Caco-2 (cell line): Measurements from ENCODE around the gene RNF126. TPM values are rescaled to one million over a fixed set of nuclear protein-coding genes. Genes with fewer than 3 reads are reported as not detected.

Source experiments
- BruUV-seq: library from RNA; stranded (reverse); fragments of 400-500 nt; replicated peaks from 2 replicates; lab custom pipeline; 2021; lab: Mats Ljungman, UMichigan
- CTCF ChIA-PET: fragments of 300-600 bp; sonication (Branson Sonifier 250); formaldehyde crosslinking; loops from one replicate; lab custom pipeline; 2022; ENCODE audit warnings: antibody characterized with exemption; lab: Charles Lee
- POLR2A ChIA-PET: fragments of 300-600 bp; sonication (Branson Sonifier 250); formaldehyde crosslinking; loops from one replicate; lab custom pipeline; 2022; ENCODE audit warnings: antibody characterized with exemption; lab: Charles Lee
- DNase-seq, 2 experiments: peaks; one replicate each; pipeline versions ENCODE4 v3.0.0 to v3.0.0-alpha.2; 2020 to 2022
- H3K27me3 ChIP-seq: replicated peaks from 2 replicates; pipeline ENCODE4 v1.6.0; 2011; ENCODE audit warnings: low read length; ENCODE audit not compliant: control insufficient read depth, insufficient read depth
- H3K36me3 ChIP-seq: 2 replicates; pipeline ENCODE4 v1.5.1; 2011; ENCODE audit warnings: low read length; ENCODE audit not compliant: control insufficient read depth, insufficient read depth
- H3K4me1 ChIP-seq: fragments of 250-450 bp; sonication (Bioruptor Pico); 2 replicates; pipeline ENCODE4 v1.5.1; 2020; ENCODE audit warnings: mild to moderate bottlenecking
- H3K4me3 ChIP-seq: 2 replicates; pipeline ENCODE4 v1.5.1; 2011; ENCODE audit warnings: low read depth, mild to moderate bottlenecking, control low read depth, low read length
- H3K9me3 ChIP-seq: fragments of 250-450 bp; sonication (Bioruptor Pico); 2 replicates; pipeline ENCODE4 v1.5.1; 2020; ENCODE audit warnings: mild to moderate bottlenecking, moderate library complexity
- H3K27ac Mint-ChIP-seq: one replicate; pipeline ENCODE4 v1.8.0; 2022; ENCODE audit warnings: mixed read lengths; ENCODE audit not compliant: unreplicated experiment
- H3K27me3 Mint-ChIP-seq: one replicate; pipeline ENCODE4 v1.8.0; 2022; ENCODE audit warnings: mixed read lengths; ENCODE audit not compliant: insufficient read depth, unreplicated experiment
- H3K36me3 Mint-ChIP-seq: one replicate; pipeline ENCODE4 v1.8.0; 2022; ENCODE audit warnings: mild to moderate bottlenecking, mixed read lengths; ENCODE audit not compliant: insufficient read depth, unreplicated experiment
- H3K4me1 Mint-ChIP-seq: one replicate; pipeline ENCODE4 v1.8.0; 2022; ENCODE audit warnings: low read depth, mixed read lengths; ENCODE audit not compliant: unreplicated experiment
- H3K4me3 Mint-ChIP-seq: one replicate; pipeline ENCODE4 v1.8.0; 2022; ENCODE audit warnings: mild to moderate bottlenecking, moderate library complexity, mixed read lengths; ENCODE audit not compliant: unreplicated experiment
- H3K9me3 Mint-ChIP-seq: one replicate; pipeline ENCODE4 v1.8.0; 2022; ENCODE audit warnings: mixed read lengths; ENCODE audit not compliant: unreplicated experiment
- CTCF ChIP-seq, 2 experiments: fragments of 200-600 bp in 1 of 2; IDR thresholded peaks; 1 replicate in 1 of 2; 2 replicates in 1 of 2; pipeline versions ENCODE4 v1.5.1 to v1.8.0; 2011 to 2022; ENCODE audit warnings: antibody characterized with exemption in 1 of 2, control low read depth in 1 of 2, inconsistent platforms in 1 of 2, low read depth in 1 of 2, low read length in 1 of 2, mild to moderate bottlenecking in 1 of 2, moderate library complexity in 1 of 2; ENCODE audit not compliant: insufficient read depth in 1 of 2, severe bottlenecking in 1 of 2, unreplicated experiment in 1 of 2
- intact Hi-C: fragments of 100-400 bp; cut with micrococcal nuclease; formaldehyde crosslinking; loops from one replicate; pipeline ENCODE4 v1.10.0; 2022; ENCODE audit not compliant: unreplicated experiment
- total RNA-seq: library from RNA; stranded (reverse); gene quantifications from 2 replicates; pipeline ENCODE4 v1.2.3, GENCODE V29; 2022

RNF126 gene
- total RNA-seq, 1 experiment from 2014 or later, result 74.6 TPM

- no TSS peak for BruUV-seq
- Histone ChIP-seq H3K27me3 (no peaks in the 10 kb centered on the region), H3K4me1 (no peaks in the 10 kb centered on the region), H3K36me3 (no peaks in the 10 kb centered on the region), H3K9me3 (no peaks in the 10 kb centered on the region), H3K4me3 (no peak overlapping the region)
- no peak for TF ChIP-seq CTCF (IDR thresholded peaks at IDR 0.05; ENCODE audit: insufficient read depth in 1 of 2, low read depth in 1 of 2, low read length in 1 of 2, severe bottlenecking in 1 of 2, unreplicated experiment in 1 of 2)
- POLR2A ChIA-PET, result no interaction called here
- CTCF ChIA-PET, result no interaction called here
- Mint-ChIP-seq H3K4me3 (no peak overlapping the region), H3K9me3 (no peaks in the 10 kb centered on the region), H3K36me3 (peaks cover 13% of the 10 kb centered on the region), H3K4me1 (no peaks in the 10 kb centered on the region), H3K27ac (no peak overlapping the region), H3K27me3 (no peaks in the 10 kb centered on the region)
- DNase-seq, result no peak
- intact Hi-C loops, result no loop called here
Observed at GRCh38 chr19:610071-610800, 52.8 kb downstream of the RNF126 start.

GRCh38 chr19:609004-609346 lies 54.0 kb downstream of the RNF126 start:
- no TSS peak for BruUV-seq
- no peak overlapping the region for H3K4me3 ChIP-seq
- no peaks in the 10 kb centered on the region for H3K36me3 ChIP-seq
- no peaks in the 10 kb centered on the region for H3K4me1 Mint-ChIP-seq
- H3K27me3 ChIP-seq, result no peaks in the 10 kb centered on the region
- no peak overlapping the region for H3K27ac Mint-ChIP-seq
- peaks cover 7% of the 10 kb centered on the region for H3K36me3 Mint-ChIP-seq
- H3K4me1 ChIP-seq, result no peaks in the 10 kb centered on the region
- CTCF ChIA-PET, result no interaction called here
- no peak overlapping the region for H3K4me3 Mint-ChIP-seq
- DNase-seq, result no peak
- H3K9me3 Mint-ChIP-seq, result no peaks in the 10 kb centered on the region
- intact Hi-C loops, result no loop called here
- POLR2A ChIA-PET, result no interaction called here
- no peak for TF ChIP-seq CTCF (IDR thresholded peaks at IDR 0.05; ENCODE audit: insufficient read depth in 1 of 2, low read depth in 1 of 2, low read length in 1 of 2, severe bottlenecking in 1 of 2, unreplicated experiment in 1 of 2)
- no peaks in the 10 kb centered on the region for H3K9me3 ChIP-seq
- H3K27me3 Mint-ChIP-seq, result no peaks in the 10 kb centered on the region

- CTCF ChIA-PET, result no interaction called here
Observed at GRCh38 chr19:608155-609003, 54.6 kb downstream of the RNF126 start.

More at GRCh38 chr19:608155-609003, 54.6 kb downstream of the RNF126 start:
- Histone ChIP-seq H3K9me3 (no peaks in the 10 kb centered on the region), H3K27me3 (no peaks in the 10 kb centered on the region), H3K36me3 (no peaks in the 10 kb centered on the region), H3K4me1 (no peaks in the 10 kb centered on the region), H3K4me3 (no peak overlapping the region)
- Mint-ChIP-seq H3K9me3 (no peaks in the 10 kb centered on the region), H3K27ac (no peak overlapping the region), H3K4me3 (no peak overlapping the region), H3K36me3 (peaks cover 7% of the 10 kb centered on the region), H3K27me3 (no peaks in the 10 kb centered on the region), H3K4me1 (no peaks in the 10 kb centered on the region)
- TF ChIP-seq CTCF (IDR thresholded peaks at IDR 0.05; ENCODE audit: insufficient read depth in 1 of 2, low read depth in 1 of 2, low read length in 1 of 2, severe bottlenecking in 1 of 2, unreplicated experiment in 1 of 2), result no peak
- DNase-seq, result no peak
- POLR2A ChIA-PET, result no interaction called here
- intact Hi-C loops, result no loop called here
- no TSS peak for BruUV-seq
